WTC11 (cell line): ENCODE results near the gene FBXO22. TPM values are rescaled to one million over a fixed set of nuclear protein-coding genes. Genes with fewer than 3 reads are reported as not detected.

ENCODE experiments used
- ATAC-seq: fragments of 200-7000 bp; cut with Tn5 transposase; 2 replicates; pipeline ENCODE4 v1.10.0; 2021; ENCODE audit warnings: mild to moderate bottlenecking, moderate library complexity
- Bru-seq: library from RNA; stranded (reverse); fragments of 400-500 nt; gene quantifications from one replicate; lab custom pipeline; 2021; lab: Mats Ljungman, UMichigan
- CTCF ChIA-PET: fragments of 300-600 bp; sonication (Branson Sonifier 250); formaldehyde crosslinking; loops from one replicate; lab custom pipeline; 2021; ENCODE audit warnings: antibody characterized with exemption; lab: Charles Lee
- POLR2A ChIA-PET: fragments of 350-600 bp; sonication (Branson Sonifier 250); formaldehyde crosslinking; loops from one replicate; lab custom pipeline; 2021; ENCODE audit warnings: antibody characterized with exemption; lab: Charles Lee
- DNase-seq: peaks from one replicate; pipeline ENCODE4 v3.0.0; 2021; ENCODE audit warnings: low spot score
- H3K27ac Mint-ChIP-seq: 2 replicates; pipeline ENCODE4 v1.8.0; 2021; ENCODE audit warnings: mixed read lengths
- H3K27me3 Mint-ChIP-seq: 2 replicates; pipeline ENCODE4 v1.8.0; 2021; ENCODE audit warnings: low read depth, mild to moderate bottlenecking, moderate library complexity, mixed read lengths
- H3K36me3 Mint-ChIP-seq: 2 replicates; pipeline ENCODE4 v1.8.0; 2021; ENCODE audit warnings: mixed read lengths
- H3K4me1 Mint-ChIP-seq: 2 replicates; pipeline ENCODE4 v1.8.0; 2022; ENCODE audit warnings: mixed read lengths
- H3K4me3 Mint-ChIP-seq: 2 replicates; pipeline ENCODE4 v1.8.0; 2021; ENCODE audit warnings: mild to moderate bottlenecking, moderate library complexity, mixed read lengths
- H3K9me3 Mint-ChIP-seq: 2 replicates; pipeline ENCODE4 v1.8.0; 2021; ENCODE audit warnings: mixed read lengths
- ARID4B ChIP-seq: sonication (generic); formaldehyde crosslinking; IDR thresholded peaks from 2 replicates; pipeline ENCODE4 v1.8.0; 2023; ENCODE audit warnings: missing genetic modification reagents, mild to moderate bottlenecking, borderline replicate concordance
- CBFB ChIP-seq: sonication (generic); formaldehyde crosslinking; IDR thresholded peaks from 2 replicates; pipeline ENCODE4 v1.8.1; 2022; ENCODE audit warnings: mild to moderate bottlenecking, low read depth, missing genetic modification reagents
- CREM ChIP-seq: sonication (generic); formaldehyde crosslinking; IDR thresholded peaks from 2 replicates; pipeline ENCODE4 v1.8.1; 2022; ENCODE audit warnings: mild to moderate bottlenecking, missing genetic modification reagents, moderate library complexity
- E2F5 ChIP-seq: sonication (generic); formaldehyde crosslinking; IDR thresholded peaks from 2 replicates; pipeline ENCODE4 v1.8.1; 2022; ENCODE audit warnings: mild to moderate bottlenecking, moderate library complexity, missing genetic modification reagents
- ETV6 ChIP-seq: sonication (generic); formaldehyde crosslinking; IDR thresholded peaks from 2 replicates; pipeline ENCODE4 v1.8.1; 2022; ENCODE audit warnings: mild to moderate bottlenecking, missing genetic modification reagents
- FOXK1 ChIP-seq: sonication (generic); formaldehyde crosslinking; IDR thresholded peaks from 2 replicates; pipeline ENCODE4 v1.8.0; 2022; ENCODE audit warnings: mild to moderate bottlenecking, moderate library complexity, missing genetic modification reagents
- FOXP1 ChIP-seq: sonication (generic); formaldehyde crosslinking; IDR thresholded peaks from 2 replicates; pipeline ENCODE4 v1.8.0; 2022; ENCODE audit warnings: missing genetic modification reagents, mild to moderate bottlenecking, moderate library complexity, borderline replicate concordance
- GABPB1 ChIP-seq: sonication (generic); formaldehyde crosslinking; IDR thresholded peaks from 2 replicates; pipeline ENCODE4 v1.8.1; 2023; ENCODE audit warnings: mild to moderate bottlenecking, missing genetic modification reagents
- GTF2I ChIP-seq: fragments of 250-450 bp; sonication (Bioruptor Pico); conservative IDR thresholded peaks from 2 replicates; pipeline ENCODE4 v1.4.0; 2021; ENCODE audit warnings: mild to moderate bottlenecking
- JAZF1 ChIP-seq: fragments of 250-450 bp; sonication (Bioruptor Pico); IDR thresholded peaks from 2 replicates; pipeline ENCODE4 v1.9.0; 2021; ENCODE audit warnings: moderate library complexity, mild to moderate bottlenecking, inconsistent platforms
- MYBL2 ChIP-seq: sonication (generic); formaldehyde crosslinking; IDR thresholded peaks from 2 replicates; pipeline ENCODE4 v1.8.1; 2023; ENCODE audit warnings: mild to moderate bottlenecking, moderate library complexity, missing genetic modification reagents
- NR2C2 ChIP-seq: sonication (generic); formaldehyde crosslinking; IDR thresholded peaks from 2 replicates; pipeline ENCODE4 v1.8.0; 2022; ENCODE audit warnings: mild to moderate bottlenecking, missing genetic modification reagents
- PRRX2 ChIP-seq: fragments of 250-450 bp; sonication (Bioruptor Pico); IDR thresholded peaks from 2 replicates; pipeline ENCODE4 v1.8.0; 2021; ENCODE audit warnings: mild to moderate bottlenecking
- SOX15 ChIP-seq: fragments of 250-450 bp; sonication (Bioruptor Pico); IDR thresholded peaks from 2 replicates; pipeline ENCODE4 v1.9.0; 2021; ENCODE audit warnings: mild to moderate bottlenecking
- SP1 ChIP-seq: sonication (generic); formaldehyde crosslinking; conservative IDR thresholded peaks from 2 replicates; pipeline ENCODE4 v1.8.1; 2022; ENCODE audit warnings: missing genetic modification reagents
- TCF7 ChIP-seq: sonication (generic); formaldehyde crosslinking; IDR thresholded peaks from 2 replicates; pipeline ENCODE4 v1.8.0; 2022; ENCODE audit warnings: mild to moderate bottlenecking, low read depth, missing genetic modification reagents, moderate library complexity
- TEAD1 ChIP-seq: sonication (generic); formaldehyde crosslinking; IDR thresholded peaks from 2 replicates; pipeline ENCODE4 v1.8.0; 2022; ENCODE audit warnings: mild to moderate bottlenecking, missing genetic modification reagents
- TEAD4 ChIP-seq: sonication (generic); formaldehyde crosslinking; IDR thresholded peaks from 2 replicates; pipeline ENCODE4 v1.8.0; 2022; ENCODE audit warnings: mild to moderate bottlenecking, missing genetic modification reagents
- long read RNA-seq, 3 experiments: library from RNA in 1 of 3; library from capped mRNA in 1 of 3; library from polyadenylated mRNA in 1 of 3; unstranded in 2 of 3; stranded (forward) in 1 of 3; transcript quantifications; one replicate each; pipeline ENCODE4 v2.0.0, GENCODE V29; 2021
- total RNA-seq: library from RNA; stranded (reverse); gene quantifications from 3 replicates; pipeline ENCODE4 v1.2.3, GENCODE V29; 2021
- TF ChIP-seq, protein P1 (sequence below): fragments of 250-450 bp; sonication (Bioruptor Pico); conservative IDR thresholded peaks from 2 replicates; pipeline ENCODE4 v1.9.0; 2021; ENCODE audit warnings: mild to moderate bottlenecking
- TF ChIP-seq, protein P2 (sequence below): fragments of 200-600 bp; IDR thresholded peaks from 2 replicates; pipeline ENCODE4 v1.8.0; 2022; ENCODE audit warnings: antibody characterized with exemption
- TF ChIP-seq, protein P3 (sequence below): sonication (generic); formaldehyde crosslinking; IDR thresholded peaks from 2 replicates; pipeline ENCODE4 v1.8.1; 2022; ENCODE audit warnings: low read depth, mild to moderate bottlenecking, moderate library complexity, missing genetic modification reagents, borderline replicate concordance
- TF ChIP-seq, protein P4 (sequence below): sonication (generic); formaldehyde crosslinking; IDR thresholded peaks from 2 replicates; pipeline ENCODE4 v1.8.1; 2023; ENCODE audit warnings: mild to moderate bottlenecking, missing genetic modification reagents

The FBXO22 gene
- 90.3 to 95.7 TPM (median 90.9 TPM) in 3 replicates for total RNA-seq
- Bru-seq, nascent RNA, result percentile 96 among the genes with signal in this experiment
- long read RNA-seq, experiment 1, full-length matches to known transcripts, result 274 of 317 reads
- long read RNA-seq, experiment 1, partial matches to known transcripts, result 6 of 317 reads
- long read RNA-seq, experiment 1, other reads (novel, unspliced or antisense), result 37 of 317 reads
- long read RNA-seq, experiment 2, partial matches to known transcripts, result 1 of 17 reads
- long read RNA-seq, experiment 2, other reads (novel, unspliced or antisense), result 14 of 17 reads
- long read RNA-seq, experiment 3, full-length matches to known transcripts, result 315 of 362 reads
- long read RNA-seq, experiment 3, partial matches to known transcripts, result 14 of 362 reads
- long read RNA-seq, experiment 3, other reads (novel, unspliced or antisense), result 33 of 362 reads

DNA sequence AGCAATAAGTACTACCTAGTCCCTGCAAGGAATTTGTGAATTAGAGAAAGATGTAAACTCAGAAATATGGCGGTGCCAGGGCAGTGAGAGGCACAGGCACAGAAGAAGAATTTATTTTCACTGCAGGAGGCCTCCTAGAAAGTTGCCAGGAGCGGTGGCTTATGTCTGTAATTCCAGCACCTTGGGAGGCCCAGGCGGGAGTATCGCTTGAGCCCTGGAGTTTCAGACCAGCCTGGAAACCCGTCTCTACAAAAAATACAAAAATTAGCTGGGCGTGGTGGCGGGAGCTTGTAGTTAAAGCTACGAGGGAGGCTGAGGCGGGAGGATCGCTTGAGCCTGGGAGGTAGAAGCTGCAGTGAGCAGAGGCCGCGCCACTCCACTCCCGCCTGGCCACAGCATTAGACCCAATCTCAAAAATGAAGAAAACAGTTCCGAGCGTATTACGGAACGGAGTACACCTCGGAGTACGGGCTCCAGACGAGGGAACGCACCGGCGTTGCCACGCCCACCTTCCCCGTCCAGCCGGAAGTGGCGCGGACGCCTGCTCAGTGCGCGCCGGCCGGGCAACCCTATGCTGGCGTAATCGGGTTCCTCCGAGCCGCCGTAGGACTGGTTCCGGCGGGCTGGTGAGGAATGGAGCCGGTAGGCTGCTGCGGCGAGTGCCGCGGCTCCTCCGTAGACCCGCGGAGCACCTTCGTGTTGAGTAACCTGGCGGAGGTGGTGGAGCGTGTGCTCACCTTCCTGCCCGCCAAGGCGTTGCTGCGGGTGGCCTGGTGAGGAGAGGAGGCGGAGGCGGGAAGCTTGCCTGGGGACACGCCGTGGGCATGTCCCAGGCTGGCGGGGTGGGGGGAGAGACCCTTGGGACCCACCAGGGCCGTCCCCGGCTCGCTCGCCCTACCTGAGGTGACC lies at the start of gene FBXO22:
Gene FBXO22, plus strand, starts transcription at position 548 of the 909 bp plus-strand sequence. Its CDS starts 86 bp downstream, at position 634.
- Mint-ChIP-seq H3K4me3 (peak within 1 kb of the TSS; percentile 99), H3K27me3 (no peaks in the 10 kb centered on the region), H3K4me1 (peaks cover 45% of the 10 kb centered on the region), H3K36me3 (peaks cover 25% of the 10 kb centered on the region), H3K9me3 (no peaks in the 10 kb centered on the region), H3K27ac (peak within 1 kb of the TSS; percentile 100)
- ATAC-seq (peak; percentile 90), DNase-seq (peak; percentile 96)
- ChIA-PET CTCF (interaction anchor here (1.0 to 2.4 kb wide), 5 partner anchors 19 to 117 kb away, joined by 4 to 11 read pairs (median 8); no protein-coding TSS in a partner anchor), POLR2A (interaction anchor here (0.7 kb wide), 1 partner anchor 20 kb away, joined by 3 read pairs; no protein-coding TSS in a partner anchor)
- TF ChIP-seq ETV6 (CRISPR knock-in tag) (peak; percentile 90), FOXP1 (peak; percentile 95), TEAD4 (no peak), NR2C2 (CRISPR knock-in tag) (0 out of 2 replicates have a peak, but pooled peaks have one; percentile 21), CBFB (CRISPR knock-in tag) (no peak), PRRX2 (CRISPR knock-in tag) (no peak; the same call in 1 of the 2 replicates), GTF2I (CRISPR knock-in tag) (peak; percentile 75), CREM (CRISPR knock-in tag) (peak; percentile 81), GABPB1 (peak; percentile 94), MYBL2 (peak; percentile 90), SP1 (peak; percentile 98), TEAD1 (CRISPR knock-in tag) (peak; percentile 60), E2F5 (CRISPR knock-in tag) (peak; percentile 88; the same call in 1 of the 2 replicates), TCF7 (peak; percentile 32; the same call in 1 of the 2 replicates), JAZF1 (CRISPR knock-in tag) (no peak), ARID4B (peak; percentile 82; the same call in 1 of the 2 replicates), FOXK1 (CRISPR knock-in tag) (peak; percentile 93), SOX15 (CRISPR knock-in tag) (no peak)
- TF ChIP-seq, protein P1, sequence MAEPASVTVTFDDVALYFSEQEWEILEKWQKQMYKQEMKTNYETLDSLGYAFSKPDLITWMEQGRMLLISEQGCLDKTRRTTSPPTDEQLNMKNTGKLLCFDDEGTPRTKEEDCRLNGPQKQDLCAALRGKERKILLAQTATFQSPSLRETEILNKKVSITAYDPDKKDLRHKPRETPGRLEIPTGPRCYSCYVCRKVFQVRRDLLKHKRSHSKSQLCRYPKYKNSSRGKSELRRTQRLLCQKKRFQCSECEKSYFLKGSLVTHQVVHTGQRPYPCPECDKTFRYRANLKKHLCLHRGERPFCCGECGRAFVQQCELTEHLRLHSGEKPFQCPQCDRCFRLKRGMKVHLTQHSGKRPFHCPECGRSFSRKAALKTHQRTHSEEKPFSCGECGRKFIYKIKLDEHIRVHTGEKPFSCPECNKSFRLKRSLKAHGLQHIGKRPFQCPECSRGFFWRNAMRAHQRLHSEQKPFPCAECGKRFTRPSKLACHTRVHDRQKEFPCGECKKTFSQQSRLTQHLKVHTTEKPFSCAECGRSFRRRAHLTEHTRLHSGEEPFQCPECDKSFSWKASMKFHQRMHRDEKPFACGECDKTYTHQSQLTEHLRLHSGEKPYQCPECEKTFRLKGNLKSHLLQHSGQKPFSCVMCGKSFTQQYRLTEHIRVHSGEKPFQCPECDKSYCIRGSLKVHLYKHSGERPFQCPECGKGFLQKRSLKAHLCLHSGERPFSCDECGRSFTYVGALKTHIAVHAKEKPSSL (CRISPR knock-in tag), result no peak
- TF ChIP-seq, protein P2, sequence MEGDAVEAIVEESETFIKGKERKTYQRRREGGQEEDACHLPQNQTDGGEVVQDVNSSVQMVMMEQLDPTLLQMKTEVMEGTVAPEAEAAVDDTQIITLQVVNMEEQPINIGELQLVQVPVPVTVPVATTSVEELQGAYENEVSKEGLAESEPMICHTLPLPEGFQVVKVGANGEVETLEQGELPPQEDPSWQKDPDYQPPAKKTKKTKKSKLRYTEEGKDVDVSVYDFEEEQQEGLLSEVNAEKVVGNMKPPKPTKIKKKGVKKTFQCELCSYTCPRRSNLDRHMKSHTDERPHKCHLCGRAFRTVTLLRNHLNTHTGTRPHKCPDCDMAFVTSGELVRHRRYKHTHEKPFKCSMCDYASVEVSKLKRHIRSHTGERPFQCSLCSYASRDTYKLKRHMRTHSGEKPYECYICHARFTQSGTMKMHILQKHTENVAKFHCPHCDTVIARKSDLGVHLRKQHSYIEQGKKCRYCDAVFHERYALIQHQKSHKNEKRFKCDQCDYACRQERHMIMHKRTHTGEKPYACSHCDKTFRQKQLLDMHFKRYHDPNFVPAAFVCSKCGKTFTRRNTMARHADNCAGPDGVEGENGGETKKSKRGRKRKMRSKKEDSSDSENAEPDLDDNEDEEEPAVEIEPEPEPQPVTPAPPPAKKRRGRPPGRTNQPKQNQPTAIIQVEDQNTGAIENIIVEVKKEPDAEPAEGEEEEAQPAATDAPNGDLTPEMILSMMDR, result no peak
- TF ChIP-seq, protein P3, sequence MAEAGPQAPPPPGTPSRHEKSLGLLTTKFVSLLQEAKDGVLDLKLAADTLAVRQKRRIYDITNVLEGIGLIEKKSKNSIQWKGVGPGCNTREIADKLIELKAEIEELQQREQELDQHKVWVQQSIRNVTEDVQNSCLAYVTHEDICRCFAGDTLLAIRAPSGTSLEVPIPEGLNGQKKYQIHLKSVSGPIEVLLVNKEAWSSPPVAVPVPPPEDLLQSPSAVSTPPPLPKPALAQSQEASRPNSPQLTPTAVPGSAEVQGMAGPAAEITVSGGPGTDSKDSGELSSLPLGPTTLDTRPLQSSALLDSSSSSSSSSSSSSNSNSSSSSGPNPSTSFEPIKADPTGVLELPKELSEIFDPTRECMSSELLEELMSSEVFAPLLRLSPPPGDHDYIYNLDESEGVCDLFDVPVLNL, result 0 out of 2 replicates have a peak, but pooled peaks have one; percentile 44
- TF ChIP-seq, protein P4, sequence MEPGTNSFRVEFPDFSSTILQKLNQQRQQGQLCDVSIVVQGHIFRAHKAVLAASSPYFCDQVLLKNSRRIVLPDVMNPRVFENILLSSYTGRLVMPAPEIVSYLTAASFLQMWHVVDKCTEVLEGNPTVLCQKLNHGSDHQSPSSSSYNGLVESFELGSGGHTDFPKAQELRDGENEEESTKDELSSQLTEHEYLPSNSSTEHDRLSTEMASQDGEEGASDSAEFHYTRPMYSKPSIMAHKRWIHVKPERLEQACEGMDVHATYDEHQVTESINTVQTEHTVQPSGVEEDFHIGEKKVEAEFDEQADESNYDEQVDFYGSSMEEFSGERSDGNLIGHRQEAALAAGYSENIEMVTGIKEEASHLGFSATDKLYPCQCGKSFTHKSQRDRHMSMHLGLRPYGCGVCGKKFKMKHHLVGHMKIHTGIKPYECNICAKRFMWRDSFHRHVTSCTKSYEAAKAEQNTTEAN (CRISPR knock-in tag), result 0 out of 2 replicates have a peak, but pooled peaks have one; percentile 47
